RWPE2 (cell line): ENCODE results near the gene C19orf67.

Experiments
- ATAC-seq: fragments of 200-7000 bp; cut with Tn5 transposase; 3 replicates; pipeline ENCODE4 v1.9.1; 2021; ENCODE audit warnings: low read depth
- DNase-seq: peaks from one replicate; pipeline ENCODE4 v3.0.0-alpha.2; 2020; ENCODE audit warnings: low spot score
- H3K27ac ChIP-seq: fragments of 450-650 bp; 2 replicates; pipeline ENCODE4 v1.5.1; 2017; ENCODE audit warnings: mild to moderate bottlenecking; ENCODE audit not compliant: poor library complexity, severe bottlenecking
- H3K27me3 ChIP-seq: fragments of 250-450 bp; sonication (Bioruptor Pico); 2 replicates; pipeline ENCODE4 v1.5.1; 2021; ENCODE audit warnings: mild to moderate bottlenecking, moderate library complexity; ENCODE audit not compliant: insufficient read depth, poor library complexity, severe bottlenecking
- H3K36me3 ChIP-seq: fragments of 250-450 bp; sonication (Bioruptor Pico); 2 replicates; pipeline ENCODE4 v1.5.1; 2020; ENCODE audit warnings: low read depth, mild to moderate bottlenecking, moderate library complexity
- H3K4me1 ChIP-seq: fragments of 250-450 bp; sonication (Bioruptor Pico); 2 replicates; pipeline ENCODE4 v1.5.1; 2021; ENCODE audit warnings: mild to moderate bottlenecking, moderate library complexity; ENCODE audit not compliant: insufficient read depth, poor library complexity, severe bottlenecking
- H3K4me3 ChIP-seq: fragments of 250-450 bp; sonication (Bioruptor Pico); 2 replicates; pipeline ENCODE4 v1.5.1; 2021; ENCODE audit warnings: mild to moderate bottlenecking, moderate library complexity; ENCODE audit not compliant: severe bottlenecking
- H3K9me3 ChIP-seq: fragments of 250-450 bp; sonication (Bioruptor Pico); 2 replicates; pipeline ENCODE4 v1.5.1; 2021; ENCODE audit warnings: mild to moderate bottlenecking, moderate library complexity; ENCODE audit not compliant: severe bottlenecking
- TF ChIP-seq, protein P1 (sequence below): fragments of 450-650 bp; IDR thresholded peaks from one replicate; pipeline ENCODE4 v1.5.1; 2017; ENCODE audit warnings: mild to moderate bottlenecking, moderate library complexity; ENCODE audit not compliant: poor library complexity, severe bottlenecking

Gene C19orf67

DNA sequence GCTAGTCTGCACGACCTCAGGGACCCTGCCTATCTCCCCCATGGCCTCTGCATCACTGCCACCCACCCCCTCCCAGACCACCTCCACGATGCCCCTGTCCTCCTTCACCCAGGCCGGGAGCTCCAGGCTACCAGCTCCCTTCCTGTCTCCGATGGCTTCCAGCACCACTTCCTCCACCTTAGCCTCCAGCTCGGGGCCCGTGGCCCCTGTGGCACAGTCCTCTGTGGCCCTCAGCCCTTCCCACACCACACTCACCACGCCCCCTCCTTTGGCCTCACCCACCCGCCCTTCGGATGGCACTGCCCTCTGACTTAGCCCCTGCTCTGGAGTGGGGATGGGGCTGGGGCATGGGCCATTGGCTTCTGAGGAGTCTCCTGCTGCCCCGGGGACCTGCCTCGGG is 30.9 kb downstream of the C19orf67 start:
- ATAC-seq (no peak), DNase-seq (no peak)
- Histone ChIP-seq H3K4me1 (no peaks in the 10 kb centered on the region), H3K9me3 (no peaks in the 10 kb centered on the region), H3K36me3 (no peaks in the 10 kb centered on the region), H3K27ac (no peak overlapping the region), H3K27me3 (peaks cover 16% of the 10 kb centered on the region), H3K4me3 (no peak overlapping the region)
- TF ChIP-seq, protein P1, sequence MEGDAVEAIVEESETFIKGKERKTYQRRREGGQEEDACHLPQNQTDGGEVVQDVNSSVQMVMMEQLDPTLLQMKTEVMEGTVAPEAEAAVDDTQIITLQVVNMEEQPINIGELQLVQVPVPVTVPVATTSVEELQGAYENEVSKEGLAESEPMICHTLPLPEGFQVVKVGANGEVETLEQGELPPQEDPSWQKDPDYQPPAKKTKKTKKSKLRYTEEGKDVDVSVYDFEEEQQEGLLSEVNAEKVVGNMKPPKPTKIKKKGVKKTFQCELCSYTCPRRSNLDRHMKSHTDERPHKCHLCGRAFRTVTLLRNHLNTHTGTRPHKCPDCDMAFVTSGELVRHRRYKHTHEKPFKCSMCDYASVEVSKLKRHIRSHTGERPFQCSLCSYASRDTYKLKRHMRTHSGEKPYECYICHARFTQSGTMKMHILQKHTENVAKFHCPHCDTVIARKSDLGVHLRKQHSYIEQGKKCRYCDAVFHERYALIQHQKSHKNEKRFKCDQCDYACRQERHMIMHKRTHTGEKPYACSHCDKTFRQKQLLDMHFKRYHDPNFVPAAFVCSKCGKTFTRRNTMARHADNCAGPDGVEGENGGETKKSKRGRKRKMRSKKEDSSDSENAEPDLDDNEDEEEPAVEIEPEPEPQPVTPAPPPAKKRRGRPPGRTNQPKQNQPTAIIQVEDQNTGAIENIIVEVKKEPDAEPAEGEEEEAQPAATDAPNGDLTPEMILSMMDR: no peak

DNA sequence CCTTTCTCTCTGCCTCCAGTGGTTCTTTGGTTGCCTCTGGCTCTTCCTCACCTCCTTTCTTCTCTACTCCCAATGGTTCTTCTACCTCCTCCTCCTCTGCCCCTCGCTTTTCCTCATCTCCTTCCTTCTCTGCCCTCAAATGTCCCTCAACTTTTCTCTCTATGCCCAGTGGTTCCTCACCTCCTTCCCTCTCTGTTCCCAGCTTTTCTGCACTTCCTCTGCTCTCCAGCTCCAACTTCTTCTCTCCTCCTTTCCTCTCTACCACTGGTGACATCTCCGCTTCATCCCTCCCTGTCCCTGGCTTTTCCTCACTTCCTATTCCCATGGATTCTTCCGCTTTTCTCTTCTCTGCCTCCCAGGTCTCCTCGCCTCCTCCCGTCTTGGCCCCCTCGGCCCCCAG is 31.5 kb downstream of the C19orf67 start:
- TF ChIP-seq, protein P1: no peak
- no peak overlapping the region for H3K4me3 ChIP-seq
- no peaks in the 10 kb centered on the region for H3K4me1 ChIP-seq
- ATAC-seq: no peak
- no peak for DNase-seq
- no peak overlapping the region for H3K27ac ChIP-seq
- no peaks in the 10 kb centered on the region for H3K36me3 ChIP-seq
- peaks cover 14% of the 10 kb centered on the region for H3K27me3 ChIP-seq
- no peaks in the 10 kb centered on the region for H3K9me3 ChIP-seq

DNA sequence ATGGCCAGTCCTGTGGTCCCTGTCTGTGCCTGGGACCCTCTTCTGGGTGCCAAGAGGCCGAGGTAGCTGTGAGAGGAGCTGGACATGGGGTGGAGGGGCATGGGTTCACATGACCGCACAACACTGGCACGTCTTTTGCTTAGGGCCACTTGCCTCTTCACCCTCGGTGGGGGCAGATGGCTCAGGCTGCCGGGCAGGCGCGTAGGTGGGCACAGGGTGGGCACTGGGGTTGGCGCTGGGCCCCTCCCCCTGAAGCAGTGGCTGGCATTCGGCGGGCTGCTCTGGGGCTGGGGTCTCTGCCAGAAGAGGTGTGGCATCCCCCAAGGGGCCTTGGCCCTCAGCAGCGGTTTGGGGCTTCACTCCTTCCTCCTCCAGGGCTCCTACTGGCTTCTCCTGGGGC is 32.1 kb downstream of the C19orf67 start:
- ATAC-seq (no peak), DNase-seq (no peak)

DNA sequence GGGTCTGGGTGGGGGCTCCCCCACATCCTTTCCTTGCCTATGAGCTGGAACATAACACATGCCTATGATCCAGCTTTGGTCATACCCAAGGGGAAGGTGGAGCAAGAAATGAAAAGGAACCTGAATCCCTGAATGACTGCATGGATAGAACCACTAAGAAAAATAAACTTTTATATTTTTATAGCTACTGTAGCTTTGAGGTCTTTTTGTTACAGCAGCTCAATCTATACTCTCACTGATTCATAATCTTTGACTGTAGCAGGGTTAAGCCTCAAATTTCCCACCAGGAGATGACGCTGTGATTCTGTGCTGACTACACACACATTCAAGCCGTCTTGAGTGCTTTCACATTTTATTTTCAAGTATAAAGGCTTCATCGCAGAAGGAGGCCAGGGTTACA is 32.6 kb downstream of the C19orf67 start:
- DNase-seq: no peak
- Histone ChIP-seq H3K27me3 (peaks cover 3% of the 10 kb centered on the region), H3K9me3 (no peaks in the 10 kb centered on the region), H3K36me3 (no peaks in the 10 kb centered on the region), H3K4me3 (no peak overlapping the region), H3K27ac (no peak overlapping the region), H3K4me1 (no peaks in the 10 kb centered on the region)
- TF ChIP-seq, protein P1: no peak
- ATAC-seq: no peak

More for the DNA sequence above, 32.1 kb downstream of the C19orf67 start:
- H3K36me3 ChIP-seq: no peaks in the 10 kb centered on the region
- TF ChIP-seq, protein P1: no peak
- H3K4me3 ChIP-seq: no peak overlapping the region
- H3K4me1 ChIP-seq: no peaks in the 10 kb centered on the region
- no peaks in the 10 kb centered on the region for H3K9me3 ChIP-seq
- H3K27me3 ChIP-seq: peaks cover 8% of the 10 kb centered on the region
- no peak overlapping the region for H3K27ac ChIP-seq

DNA sequence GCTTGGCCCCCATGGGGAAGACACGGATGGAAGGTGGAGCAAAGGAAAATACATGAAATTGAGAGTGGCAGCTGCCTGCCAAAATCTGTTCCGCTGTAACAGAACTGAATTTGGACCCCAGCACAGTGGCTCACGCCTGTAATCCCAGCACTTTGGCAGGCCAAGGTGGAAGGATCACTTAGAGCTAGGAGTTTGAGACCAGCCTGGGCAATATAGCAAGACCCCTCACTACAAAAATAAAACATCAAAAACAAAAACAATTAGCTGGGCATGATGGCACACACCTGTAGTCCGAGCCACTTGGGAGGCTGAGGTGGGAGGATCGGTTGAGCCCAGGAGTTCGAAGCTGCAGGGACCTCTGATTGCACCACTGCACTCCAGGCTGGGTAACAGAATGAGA is 33.1 kb downstream of the C19orf67 start:
- DNase-seq: no peak
- no peaks in the 10 kb centered on the region for H3K27me3 ChIP-seq
- no peaks in the 10 kb centered on the region for H3K9me3 ChIP-seq
- no peak overlapping the region for H3K27ac ChIP-seq
- no peak for ATAC-seq
- no peak overlapping the region for H3K4me3 ChIP-seq
- no peaks in the 10 kb centered on the region for H3K4me1 ChIP-seq
- TF ChIP-seq, protein P1: no peak
- H3K36me3 ChIP-seq: no peaks in the 10 kb centered on the region
